ENCODE data around the gene CRYL1.

Gene CRYL1

GRCh38 chr13:20370815-20371421, 154.7 kb downstream of the CRYL1 start:
- DNase-seq (ENCODE audit: low spot score) = no peak

DNA sequence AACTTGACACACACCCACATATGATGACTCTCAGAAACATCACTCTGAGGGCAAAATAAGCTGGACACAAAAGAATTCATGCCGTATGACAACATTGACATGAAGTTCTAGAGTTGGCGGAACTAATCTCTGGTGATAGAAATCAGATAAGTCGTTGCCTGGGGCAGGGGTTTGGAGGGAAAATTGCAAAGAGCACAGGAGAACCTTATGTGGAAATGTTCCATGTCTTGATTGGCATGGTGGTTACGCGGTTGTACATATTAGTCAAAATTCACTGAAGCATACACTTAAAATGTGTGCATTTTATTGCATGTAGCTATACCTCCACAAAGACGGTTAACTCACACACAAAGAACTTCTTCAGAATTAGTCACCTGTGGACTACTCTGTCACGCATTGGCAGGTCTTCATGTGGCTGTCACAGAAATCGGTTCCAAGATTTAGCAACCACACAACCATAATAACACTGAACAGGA, 155.7 kb downstream of the CRYL1 start:
- no peak for DNase-seq (ENCODE audit: low spot score)

DNA sequence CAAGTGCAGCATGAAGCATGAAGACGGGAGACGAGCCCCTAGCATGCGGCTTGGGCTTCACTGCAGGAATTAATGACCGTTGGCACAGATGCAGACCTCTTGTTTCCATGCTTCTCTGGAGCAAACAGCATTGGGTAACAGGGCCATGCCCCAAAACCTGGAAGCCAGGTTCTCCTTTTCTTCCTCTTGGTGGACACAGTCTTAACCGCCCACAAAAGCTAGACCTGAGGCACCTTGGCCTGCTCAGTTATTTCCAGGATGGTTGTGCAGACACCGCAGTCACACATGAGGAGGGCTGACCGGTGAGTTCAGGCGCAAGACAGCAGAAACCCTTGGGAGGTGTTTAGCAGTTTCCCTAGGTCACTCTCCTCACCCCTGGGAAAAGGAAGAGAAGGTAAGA, 159.6 kb downstream of the CRYL1 start:
- DNase-seq (ENCODE audit: low spot score) = no peak

DNA sequence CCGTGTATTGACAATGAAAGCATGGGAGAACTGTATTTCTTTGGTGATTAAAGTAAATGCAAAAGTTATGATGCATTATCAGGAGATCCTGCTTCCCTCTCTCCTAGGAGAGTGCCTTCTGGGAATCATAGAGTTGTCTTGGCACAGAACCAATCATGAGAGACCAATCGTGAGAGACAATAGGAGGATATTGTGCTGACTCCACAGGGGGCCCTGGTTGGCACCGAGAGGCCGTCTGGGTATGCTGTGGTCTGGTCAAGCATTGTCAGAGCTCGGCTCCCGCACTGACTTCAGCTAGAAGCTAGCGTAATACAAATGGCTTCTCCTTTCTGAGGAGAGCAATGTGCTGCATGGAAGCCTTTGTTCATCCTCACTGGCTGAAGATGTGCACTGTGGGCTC, 162.1 kb downstream of the CRYL1 start:
- no peak for DNase-seq (ENCODE audit: low spot score)

DNA sequence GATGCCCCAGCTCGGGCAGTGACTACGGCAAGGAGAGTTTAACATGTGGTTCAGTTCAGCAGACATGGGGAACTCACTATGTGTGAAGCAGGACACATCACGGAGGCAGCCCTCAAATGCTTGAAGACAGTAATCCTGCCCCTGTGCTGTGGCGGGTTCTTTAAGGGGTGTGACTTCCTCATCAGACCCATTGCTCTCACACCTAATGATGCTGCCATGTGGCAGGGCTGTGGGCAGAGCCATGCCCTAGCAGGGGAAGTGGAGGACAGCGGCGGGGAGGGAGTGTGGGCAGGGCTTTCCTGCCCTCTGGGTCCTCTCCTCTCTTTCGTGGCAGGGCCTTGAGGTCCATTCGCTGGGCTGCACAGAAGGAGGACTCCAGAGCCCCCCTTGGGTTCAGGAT, 162.5 kb downstream of the CRYL1 start:
- DNase-seq (ENCODE audit: low spot score) = no peak

GRCh38 chr13:20362484-20363041, 163.1 kb downstream of the CRYL1 start:
- DNase-seq (ENCODE audit: low spot score) = no peak

DNA sequence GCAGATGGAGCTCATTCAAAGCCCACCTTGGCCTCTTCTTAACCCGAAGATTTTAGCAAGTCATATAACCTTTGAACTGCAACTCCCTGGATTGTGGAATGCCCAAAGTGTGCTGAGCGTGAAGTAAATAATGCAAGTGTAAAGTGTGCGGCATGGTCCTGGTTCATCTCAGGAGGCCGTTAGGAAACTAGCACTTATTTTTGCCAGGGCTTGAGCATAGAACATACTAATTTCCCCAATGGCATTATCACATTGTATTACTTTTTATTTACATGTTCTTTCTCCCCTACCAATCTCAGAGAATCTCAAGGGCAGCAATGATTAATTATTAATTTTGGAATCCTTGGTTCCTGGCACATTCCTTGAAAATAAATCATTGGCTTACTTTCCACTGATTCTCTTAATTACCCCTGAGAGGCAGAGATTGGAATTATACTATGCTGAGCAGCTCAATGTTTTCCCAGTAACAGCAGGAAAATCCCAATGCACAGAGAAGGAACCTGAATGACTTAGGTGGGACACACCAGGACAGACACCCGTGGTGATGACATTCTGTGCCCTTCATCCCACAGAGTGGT, 164.7 kb downstream of the CRYL1 start:
- DNase-seq (ENCODE audit: low spot score) = no peak

DNA sequence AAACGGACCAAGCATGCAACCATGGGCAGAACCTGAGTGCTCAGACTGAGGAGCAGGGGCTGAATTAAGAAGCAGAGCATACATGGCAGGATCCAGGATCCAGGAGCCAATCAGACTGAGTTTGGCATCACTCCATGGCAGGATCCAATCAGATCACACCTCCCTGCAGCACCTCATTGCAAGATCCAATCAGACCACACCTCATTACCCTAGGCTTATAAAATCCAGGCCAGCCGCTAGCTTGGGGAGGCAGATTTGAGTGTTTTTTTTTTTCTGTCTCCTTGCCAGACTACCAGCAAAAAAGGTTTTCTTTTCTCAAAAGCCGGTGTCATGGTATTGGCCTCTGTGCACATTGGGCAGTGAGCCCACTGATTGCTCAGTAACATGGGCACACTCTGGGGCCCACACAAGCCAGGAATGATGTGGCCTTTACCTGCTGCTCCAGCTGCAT, 165.6 kb downstream of the CRYL1 start:
- no peak for DNase-seq (ENCODE audit: low spot score)

- DNase-seq (ENCODE audit: low spot score) = no peak
Measured at GRCh38 chr13:20359335-20359734, 166.3 kb downstream of the CRYL1 start.

GRCh38 chr13:20358022-20358421, 167.6 kb downstream of the CRYL1 start:
- DNase-seq (ENCODE audit: low spot score) = no peak

GRCh38 chr13:20356444-20356843, 169.2 kb downstream of the CRYL1 start:
- no peak for DNase-seq (ENCODE audit: low spot score)

GRCh38 chr13:20354722-20355121, 170.9 kb downstream of the CRYL1 start:
- no peak for DNase-seq (ENCODE audit: low spot score)

DNA sequence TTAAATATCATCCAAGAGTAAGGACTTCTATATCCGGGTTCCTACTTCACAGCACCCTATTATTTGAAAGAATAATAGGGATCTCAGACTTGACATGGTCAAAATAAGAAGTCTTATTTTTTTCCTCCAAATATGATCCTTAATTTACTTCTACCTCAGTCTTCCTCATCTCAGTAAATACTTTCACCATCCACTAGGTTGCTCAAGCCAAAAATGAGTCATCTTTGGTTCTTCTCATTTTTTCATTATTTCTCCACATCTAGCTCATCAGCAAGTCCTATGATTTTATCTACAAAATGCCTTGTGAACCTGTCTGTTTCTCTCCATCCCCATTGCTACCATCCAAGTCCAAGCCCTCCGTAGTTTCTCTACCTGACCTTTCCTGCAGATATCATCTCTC, 171.7 kb downstream of the CRYL1 start:
- no peak for DNase-seq (ENCODE audit: low spot score)

All from germinal center (tissue), 1 donor.